ENCODE measurements around the gene ISY1.
A peak's percentile ranks its signal among the peaks of the same experiment; 100 is the strongest.

ISY1 gene

GRCh38 chr3:129128357-129129155, 32.3 kb downstream of the ISY1 start:
- Histone ChIP-seq H3K9me2 (replicated peaks; ENCODE audit: control insufficient read depth, low read length) (no peaks in the 10 kb centered on the region), H3K79me2 (ENCODE audit: control insufficient read depth, low read length) (no peaks in the 10 kb centered on the region), H3K9me3 (ENCODE audit: control insufficient read depth, insufficient read depth, low read length) (no peaks in the 10 kb centered on the region), H3K27me3 (ENCODE audit: control insufficient read depth, low read length) (no peaks in the 10 kb centered on the region), H3K4me2 (ENCODE audit: low read length) (no peak overlapping the region), H3K4me3 (ENCODE audit: low read length) (no peak overlapping the region), H4K20me1 (ENCODE audit: control insufficient read depth, insufficient read depth, low read depth, low read length) (peaks cover 2% of the 10 kb centered on the region; the same call in 1 of the 2 replicates), H3F3A (ENCODE audit: control insufficient read depth, insufficient read depth) (peaks cover 4% of the 10 kb centered on the region), H3K36me3 (ENCODE audit: control insufficient read depth, low read length) (peaks cover 44% of the 10 kb centered on the region), H3K4me1 (ENCODE audit: control insufficient read depth, low read length) (peaks cover 4% of the 10 kb centered on the region), H3K27ac (ENCODE audit: low read depth, low read length) (no peak overlapping the region)
- TF ChIP-seq EZH2phosphoT487 (IDR thresholded peaks at IDR 0.05; ENCODE audit: borderline replicate concordance, low read length) (no peak), CTCF (IDR thresholded peaks at IDR 0.05; ENCODE audit: low read depth, low read length, poor library complexity, severe bottlenecking) (no peak)

- H3K4me2 ChIP-seq (ENCODE audit: low read length), result no peak overlapping the region
- H3K9me3 ChIP-seq (ENCODE audit: control insufficient read depth, insufficient read depth, low read length), result no peaks in the 10 kb centered on the region
- H3F3A ChIP-seq (ENCODE audit: control insufficient read depth, insufficient read depth), result peaks cover 10% of the 10 kb centered on the region
- no peak overlapping the region for H3K27ac ChIP-seq (ENCODE audit: low read depth, low read length)
- no peak overlapping the region for H3K4me3 ChIP-seq (ENCODE audit: low read length)
- no peaks in the 10 kb centered on the region for H3K27me3 ChIP-seq (ENCODE audit: control insufficient read depth, low read length)
- peaks cover 28% of the 10 kb centered on the region for H3K36me3 ChIP-seq (ENCODE audit: control insufficient read depth, low read length)
- no peak for TF ChIP-seq EZH2phosphoT487 (IDR thresholded peaks at IDR 0.05; ENCODE audit: borderline replicate concordance, low read length)
- TF ChIP-seq CTCF (IDR thresholded peaks at IDR 0.05; ENCODE audit: low read depth, low read length, poor library complexity, severe bottlenecking), result no peak
- no peaks in the 10 kb centered on the region for H3K9me2 ChIP-seq (replicated peaks; ENCODE audit: control insufficient read depth, low read length)
- H4K20me1 ChIP-seq (ENCODE audit: control insufficient read depth, insufficient read depth, low read depth, low read length), result peaks cover 5% of the 10 kb centered on the region; the same call in 1 of the 2 replicates
- H3K79me2 ChIP-seq (ENCODE audit: control insufficient read depth, low read length), result no peaks in the 10 kb centered on the region
- H3K4me1 ChIP-seq (ENCODE audit: control insufficient read depth, low read length), result peaks cover 19% of the 10 kb centered on the region
Observed at GRCh38 chr3:129126726-129127280, 34.1 kb downstream of the ISY1 start.

GRCh38 chr3:129123314-129124060, 37.4 kb downstream of the ISY1 start:
- H3K36me3 ChIP-seq (ENCODE audit: control insufficient read depth, low read length), result peaks cover 2% of the 10 kb centered on the region; the same call in 1 of the 2 replicates
- H3F3A ChIP-seq (ENCODE audit: control insufficient read depth, insufficient read depth), result peaks cover 17% of the 10 kb centered on the region
- peaks cover 33% of the 10 kb centered on the region for H3K4me1 ChIP-seq (ENCODE audit: control insufficient read depth, low read length)
- TF ChIP-seq EZH2phosphoT487 (IDR thresholded peaks at IDR 0.05; ENCODE audit: borderline replicate concordance, low read length), result no peak
- no peaks in the 10 kb centered on the region for H3K9me3 ChIP-seq (ENCODE audit: control insufficient read depth, insufficient read depth, low read length)
- H3K27me3 ChIP-seq (ENCODE audit: control insufficient read depth, low read length), result no peaks in the 10 kb centered on the region
- H4K20me1 ChIP-seq (ENCODE audit: control insufficient read depth, insufficient read depth, low read depth, low read length), result peaks cover 5% of the 10 kb centered on the region; the same call in 1 of the 2 replicates
- no peak overlapping the region for H3K4me3 ChIP-seq (ENCODE audit: low read length)
- H3K79me2 ChIP-seq (ENCODE audit: control insufficient read depth, low read length), result peaks cover 5% of the 10 kb centered on the region; the same call in 1 of the 2 replicates
- peak overlapping the region; percentile 42 for H3K4me2 ChIP-seq (ENCODE audit: low read length)
- no peak overlapping the region for H3K27ac ChIP-seq (ENCODE audit: low read depth, low read length)
- H3K9me2 ChIP-seq (replicated peaks; ENCODE audit: control insufficient read depth, low read length), result no peaks in the 10 kb centered on the region

Measured in DOHH2 (cell line).